PC-9 (cell line): ENCODE data around the gene CDC42BPA.

Source experiments
- EZH2 ChIP-seq: fragments of 200-600 bp; sonication (generic); IDR thresholded peaks from 2 replicates; pipeline ENCODE4 v1.8.0; 2017; ENCODE audit warnings: antibody characterized with exemption, low read depth
- TF ChIP-seq, protein P1 (sequence below): fragments of 200-600 bp; sonication (generic); conservative IDR thresholded peaks from 2 replicates; pipeline ENCODE4 v1.6.1; 2017; ENCODE audit warnings: mixed run types, antibody characterized with exemption, mild to moderate bottlenecking, moderate library complexity

- TF ChIP-seq, protein P1, sequence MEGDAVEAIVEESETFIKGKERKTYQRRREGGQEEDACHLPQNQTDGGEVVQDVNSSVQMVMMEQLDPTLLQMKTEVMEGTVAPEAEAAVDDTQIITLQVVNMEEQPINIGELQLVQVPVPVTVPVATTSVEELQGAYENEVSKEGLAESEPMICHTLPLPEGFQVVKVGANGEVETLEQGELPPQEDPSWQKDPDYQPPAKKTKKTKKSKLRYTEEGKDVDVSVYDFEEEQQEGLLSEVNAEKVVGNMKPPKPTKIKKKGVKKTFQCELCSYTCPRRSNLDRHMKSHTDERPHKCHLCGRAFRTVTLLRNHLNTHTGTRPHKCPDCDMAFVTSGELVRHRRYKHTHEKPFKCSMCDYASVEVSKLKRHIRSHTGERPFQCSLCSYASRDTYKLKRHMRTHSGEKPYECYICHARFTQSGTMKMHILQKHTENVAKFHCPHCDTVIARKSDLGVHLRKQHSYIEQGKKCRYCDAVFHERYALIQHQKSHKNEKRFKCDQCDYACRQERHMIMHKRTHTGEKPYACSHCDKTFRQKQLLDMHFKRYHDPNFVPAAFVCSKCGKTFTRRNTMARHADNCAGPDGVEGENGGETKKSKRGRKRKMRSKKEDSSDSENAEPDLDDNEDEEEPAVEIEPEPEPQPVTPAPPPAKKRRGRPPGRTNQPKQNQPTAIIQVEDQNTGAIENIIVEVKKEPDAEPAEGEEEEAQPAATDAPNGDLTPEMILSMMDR = no peak
- TF ChIP-seq EZH2 = no peak
Observed at GRCh38 chr1:226946841-226947240, 371.5 kb downstream of the CDC42BPA start.
